NCI-H2227 (cell line): ENCODE measurements around the gene LRIT2.

Experiments
- DNase-seq: peaks from one replicate; lab custom pipeline; 2025; ENCODE audit not compliant: unreplicated experiment; lab: John Stamatoyannopoulos, UW

Gene LRIT2, protein sequence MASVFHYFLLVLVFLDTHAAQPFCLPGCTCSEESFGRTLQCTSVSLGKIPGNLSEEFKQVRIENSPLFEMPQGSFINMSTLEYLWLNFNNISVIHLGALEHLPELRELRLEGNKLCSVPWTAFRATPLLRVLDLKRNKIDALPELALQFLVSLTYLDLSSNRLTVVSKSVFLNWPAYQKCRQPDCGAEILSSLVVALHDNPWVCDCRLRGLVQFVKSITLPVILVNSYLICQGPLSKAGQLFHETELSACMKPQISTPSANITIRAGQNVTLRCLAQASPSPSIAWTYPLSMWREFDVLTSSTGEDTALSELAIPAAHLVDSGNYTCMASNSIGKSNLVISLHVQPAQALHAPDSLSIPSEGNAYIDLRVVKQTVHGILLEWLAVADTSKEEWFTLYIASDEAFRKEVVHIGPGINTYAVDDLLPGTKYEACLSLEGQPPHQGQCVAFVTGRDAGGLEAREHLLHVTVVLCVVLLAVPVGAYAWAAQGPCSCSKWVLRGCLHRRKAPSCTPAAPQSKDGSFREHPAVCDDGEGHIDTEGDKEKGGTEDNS

GRCh38 chr10:84225427-84226173, at the start of gene LRIT2:
Gene LRIT2, minus strand, starts transcription at chr10:84225544. Its CDS starts 24 bp downstream, at chr10:84225520.
- DNase-seq, result no peak

GRCh38 chr10:84270708-84271107, 45.4 kb upstream of the LRIT2 start:
- DNase-seq, result no peak

DNA sequence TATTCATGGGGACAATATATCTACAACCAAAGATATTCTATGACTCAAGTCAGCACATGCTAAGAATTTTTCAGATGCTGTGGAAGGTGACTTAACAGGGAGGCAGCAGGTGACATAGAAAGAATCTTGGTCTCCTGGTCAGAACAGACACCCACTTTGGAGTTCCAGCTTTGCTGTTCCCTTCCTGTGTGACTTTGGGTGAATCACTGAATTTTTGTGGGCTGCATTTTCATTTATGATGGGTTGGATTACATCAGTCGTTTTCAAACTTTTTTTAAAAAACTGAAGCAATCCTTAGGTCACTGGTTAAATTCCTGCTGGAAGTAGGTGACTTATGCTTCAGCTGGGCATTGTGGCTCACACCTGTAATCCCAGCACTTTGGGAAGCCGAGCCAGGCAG, 44.4 kb upstream of the LRIT2 start:
- DNase-seq, result no peak

DNA sequence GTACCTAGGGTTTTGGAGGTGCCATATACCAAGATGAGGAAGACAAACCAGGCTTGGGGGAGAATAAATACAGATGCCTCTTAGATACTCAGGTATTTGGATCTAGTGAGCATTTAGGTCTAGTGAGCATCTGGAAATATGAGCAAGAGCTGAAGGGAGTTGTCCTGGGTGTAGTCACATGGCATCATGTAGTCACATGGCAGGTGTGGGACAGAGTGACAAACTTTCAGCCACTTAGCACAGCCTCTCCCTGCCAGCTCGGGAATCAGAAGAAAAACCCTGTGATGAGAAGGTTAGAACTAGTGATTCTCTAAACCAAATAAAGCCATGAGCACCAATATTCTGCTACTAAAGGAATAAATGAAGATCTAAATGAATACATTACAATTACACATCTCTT, 43.8 kb upstream of the LRIT2 start:
- no peak for DNase-seq

DNA sequence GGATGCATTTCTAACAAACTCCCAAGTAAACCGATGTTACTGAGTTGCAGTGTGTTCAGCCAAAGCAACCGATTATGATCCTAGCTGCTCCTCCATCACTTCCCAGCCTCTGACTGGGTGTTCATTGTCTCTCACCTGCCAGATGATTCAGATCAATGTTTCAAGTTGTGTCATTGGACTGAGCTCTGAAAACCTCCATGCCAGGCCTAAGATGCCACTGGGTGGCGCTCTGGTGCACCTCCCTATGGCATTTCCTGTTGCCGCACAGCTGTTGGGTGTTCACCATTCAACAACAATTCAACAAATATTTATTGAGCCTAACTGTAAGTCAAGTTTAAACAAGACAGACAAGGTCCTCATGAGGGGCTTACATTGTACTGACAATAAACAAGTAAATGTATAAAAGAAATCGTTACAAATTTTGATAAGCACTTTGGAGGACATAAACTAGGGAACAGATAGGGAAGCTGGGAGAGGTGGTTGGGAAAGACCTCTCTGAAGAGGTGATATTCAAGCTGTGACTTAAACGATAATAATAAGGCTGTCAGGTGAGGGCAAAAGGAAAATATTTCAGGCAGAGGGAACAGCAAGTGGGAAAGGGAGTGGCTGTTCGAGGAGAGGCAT, 42.3 kb upstream of the LRIT2 start:
- DNase-seq, result peak; percentile 58

GRCh38 chr10:84265418-84265817, 40.1 kb upstream of the LRIT2 start:
- peak; percentile 9 for DNase-seq

DNA sequence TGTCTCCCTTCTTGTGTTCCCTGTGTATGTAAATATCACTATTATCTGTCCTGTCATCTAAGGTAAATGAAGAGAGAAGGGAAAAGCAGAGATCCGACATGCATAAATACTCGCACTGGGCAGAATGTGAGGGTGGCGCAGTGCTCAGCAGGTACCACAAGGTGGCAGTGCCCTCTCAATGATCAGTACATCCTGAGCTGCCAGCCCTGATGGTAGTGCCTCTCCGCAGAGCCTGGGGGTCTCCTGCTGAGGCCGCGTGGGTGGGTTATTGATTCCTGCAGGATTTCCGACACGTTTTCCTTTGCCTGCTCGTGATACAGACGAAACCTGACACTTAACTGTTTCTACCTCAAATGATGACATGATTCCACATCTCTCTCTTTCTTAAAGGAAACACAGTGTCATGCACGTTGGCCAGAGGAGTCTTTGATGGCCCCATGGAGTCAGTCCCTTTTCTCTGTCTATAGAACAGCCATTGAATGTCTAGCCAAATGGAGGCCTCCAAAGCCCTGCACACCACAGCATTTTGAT, 39.3 kb upstream of the LRIT2 start:
- DNase-seq, result peak; percentile 73

- no peak for DNase-seq
Measured at GRCh38 chr10:84263716-84264115, 38.4 kb upstream of the LRIT2 start.

- DNase-seq, result no peak
Measured at GRCh38 chr10:84262190-84262956, 37.0 kb upstream of the LRIT2 start.

DNA sequence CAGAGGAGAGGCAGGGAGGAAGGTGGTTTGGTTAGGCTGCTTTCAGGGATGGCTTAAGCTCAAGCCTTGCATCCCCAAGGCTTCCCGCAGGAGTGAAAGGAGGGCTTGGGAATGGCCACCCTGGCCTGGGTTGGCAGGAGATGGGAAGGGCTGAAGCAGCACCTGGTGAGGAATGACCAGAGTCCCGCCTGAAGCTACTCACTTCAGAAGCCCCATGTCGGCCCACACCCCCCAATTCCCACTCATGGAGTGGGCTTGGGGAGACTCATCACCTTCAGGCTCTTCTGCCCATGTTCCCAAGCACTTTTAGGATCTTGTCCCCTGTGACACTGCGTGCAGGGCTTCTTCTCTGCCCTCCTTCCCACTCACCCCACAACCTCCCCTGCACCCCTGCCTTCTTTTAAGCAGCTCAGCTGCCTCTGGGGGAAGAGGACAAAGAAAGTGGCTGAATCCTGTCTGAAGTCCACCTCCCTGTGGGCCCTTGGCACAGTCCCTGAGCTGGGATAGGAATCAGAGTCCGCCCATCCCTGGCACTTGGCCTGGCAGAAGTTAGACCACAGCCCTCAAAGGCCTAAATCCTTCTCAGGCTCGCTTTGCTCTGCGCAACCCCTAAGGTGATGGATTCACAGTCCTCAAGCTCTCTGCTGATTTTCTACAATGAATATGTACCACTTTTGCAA, 36.0 kb upstream of the LRIT2 start:
- no peak for DNase-seq

DNA sequence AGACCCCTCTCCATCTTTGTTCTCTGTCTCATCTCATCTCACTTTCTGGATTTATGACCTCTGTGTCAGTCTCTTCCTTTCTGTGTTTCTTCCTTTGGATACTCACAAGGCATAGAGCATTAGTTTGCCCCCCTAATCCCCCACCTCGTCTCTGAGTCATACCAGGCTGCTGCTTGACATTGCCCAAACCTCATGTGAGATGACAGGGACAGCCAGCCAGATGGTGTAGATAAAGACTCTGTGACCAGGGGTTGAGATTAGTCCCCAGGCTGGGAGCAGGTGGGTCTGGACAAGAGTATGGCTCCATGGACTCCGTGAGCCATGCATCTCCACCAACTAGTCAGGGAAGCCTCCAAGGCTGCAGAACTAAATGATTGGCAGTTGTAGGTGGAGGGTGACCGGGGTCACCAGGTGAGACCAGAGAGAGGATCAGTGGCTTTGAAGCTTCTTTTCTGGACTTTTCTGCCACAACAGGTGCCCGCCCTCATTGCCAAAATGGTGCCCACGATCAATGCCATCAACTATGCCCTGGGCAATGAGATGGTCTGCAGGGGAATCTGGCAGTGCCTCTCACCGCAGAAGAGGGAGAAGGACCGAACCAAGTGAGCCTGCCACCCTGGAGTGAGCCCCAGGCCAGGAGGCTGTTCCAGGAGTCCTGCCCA, 32.8 kb upstream of the LRIT2 start:
- DNase-seq, result no peak

GRCh38 chr10:84257343-84258020, 32.1 kb upstream of the LRIT2 start:
- no peak for DNase-seq

- DNase-seq, result no peak
Measured at GRCh38 chr10:84256510-84257342, 31.4 kb upstream of the LRIT2 start.

- no peak for DNase-seq
Measured at GRCh38 chr10:84254552-84255478, 29.5 kb upstream of the LRIT2 start.

GRCh38 chr10:84248794-84249193, 23.4 kb upstream of the LRIT2 start:
- DNase-seq, result no peak

DNA sequence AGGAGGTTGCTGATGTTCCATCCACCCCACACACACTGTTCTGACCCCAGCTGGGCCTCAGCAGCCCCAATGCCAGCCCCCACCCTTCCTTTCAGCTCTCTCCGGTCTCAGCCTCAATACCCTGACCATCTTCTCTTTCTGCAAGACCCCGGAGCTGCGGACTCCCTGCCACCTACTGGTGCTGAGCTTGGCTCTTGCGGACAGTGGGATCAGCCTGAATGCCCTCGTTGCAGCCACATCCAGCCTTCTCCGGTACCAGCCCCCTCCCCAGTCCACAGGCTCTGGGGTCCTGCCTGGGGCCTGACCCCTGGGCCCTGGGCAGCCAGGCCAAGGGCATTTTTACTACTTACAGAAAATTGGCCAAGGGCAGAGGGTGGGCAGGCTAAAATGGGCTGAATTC, 22.2 kb upstream of the LRIT2 start:
- DNase-seq, result no peak

GRCh38 chr10:84244651-84245270, 19.4 kb upstream of the LRIT2 start, which contains the start of gene RGR:
Gene RGR, plus strand, starts transcription at chr10:84245053. Its CDS starts 38 bp downstream, at chr10:84245091.
- no peak for DNase-seq
